Mucosa of stomach (tissue), 1 donor: ENCODE results near the gene ITGA2.

Experiments used
- H3K27me3 ChIP-seq: one replicate; pipeline ENCODE4 v1.7.0; 2013; ENCODE audit warnings: mild to moderate bottlenecking, low read length; ENCODE audit not compliant: control insufficient read depth, insufficient read depth
- H3K36me3 ChIP-seq: one replicate; pipeline ENCODE4 v1.7.0; 2013; ENCODE audit warnings: low read length; ENCODE audit not compliant: control insufficient read depth, insufficient read depth
- H3K4me1 ChIP-seq: one replicate; pipeline ENCODE4 v1.7.0; 2013; ENCODE audit warnings: mild to moderate bottlenecking, low read length; ENCODE audit not compliant: control insufficient read depth, insufficient read depth
- H3K4me3 ChIP-seq: one replicate; pipeline ENCODE4 v1.7.0; 2013; ENCODE audit warnings: low read length
- H3K9ac ChIP-seq: one replicate; pipeline ENCODE4 v1.7.0; 2013; ENCODE audit warnings: mild to moderate bottlenecking, low read length, moderate library complexity
- H3K9me3 ChIP-seq: one replicate; pipeline ENCODE4 v1.7.0; 2013; ENCODE audit warnings: mild to moderate bottlenecking, low read length, moderate library complexity; ENCODE audit not compliant: control insufficient read depth
- donor health status: Pancreatic carcinoma.

ITGA2 gene

DNA sequence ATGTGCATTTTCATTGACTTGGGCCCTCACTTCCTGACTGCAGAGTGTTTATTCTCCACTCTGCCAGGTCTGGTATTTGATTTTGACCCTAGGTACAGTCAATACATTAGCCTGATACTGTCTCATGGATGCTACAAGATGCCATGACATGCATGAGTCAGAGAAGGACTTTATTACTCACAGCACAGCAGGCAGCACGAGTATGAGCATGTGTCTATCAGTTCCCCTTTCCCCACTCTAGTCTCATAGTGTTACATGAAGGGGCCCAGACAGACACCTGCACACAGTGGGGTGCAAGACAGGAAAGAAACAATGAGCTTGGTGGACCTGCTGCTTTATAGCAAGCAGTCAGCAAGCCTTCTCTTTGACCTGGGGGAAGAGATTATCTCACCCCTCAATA, 19.6 kb downstream of the ITGA2 start:
- no peaks in the 10 kb centered on the region for H3K4me1 ChIP-seq
- no peak overlapping the region for H3K9ac ChIP-seq

DNA sequence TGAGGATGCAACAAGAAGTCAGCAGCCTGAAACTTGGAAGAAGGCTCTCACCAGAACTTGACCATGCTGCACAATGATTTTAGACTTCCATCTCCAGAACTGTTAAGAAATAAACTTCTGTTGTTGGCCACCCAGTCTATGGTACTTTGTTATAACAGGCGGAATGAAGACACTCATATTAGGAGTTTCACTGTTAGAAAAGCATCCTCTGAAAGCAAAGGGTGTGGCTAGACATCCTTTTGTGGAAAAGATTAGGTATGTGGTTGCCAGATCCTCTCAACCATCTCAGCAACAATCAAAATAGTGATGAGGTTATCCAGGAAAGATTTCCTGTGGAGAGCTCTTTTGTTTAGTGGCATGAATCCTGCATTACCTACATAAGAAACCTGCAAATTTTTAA, 20.7 kb downstream of the ITGA2 start:
- Histone ChIP-seq H3K4me1 (no peaks in the 10 kb centered on the region), H3K9me3 (no peaks in the 10 kb centered on the region), H3K36me3 (no peaks in the 10 kb centered on the region), H3K9ac (no peak overlapping the region), H3K27me3 (no peaks in the 10 kb centered on the region), H3K4me3 (no peak overlapping the region)

More for the DNA sequence above, 19.6 kb downstream of the ITGA2 start:
- Histone ChIP-seq H3K4me3 (no peak overlapping the region), H3K36me3 (no peaks in the 10 kb centered on the region), H3K9me3 (no peaks in the 10 kb centered on the region), H3K27me3 (no peaks in the 10 kb centered on the region)

DNA sequence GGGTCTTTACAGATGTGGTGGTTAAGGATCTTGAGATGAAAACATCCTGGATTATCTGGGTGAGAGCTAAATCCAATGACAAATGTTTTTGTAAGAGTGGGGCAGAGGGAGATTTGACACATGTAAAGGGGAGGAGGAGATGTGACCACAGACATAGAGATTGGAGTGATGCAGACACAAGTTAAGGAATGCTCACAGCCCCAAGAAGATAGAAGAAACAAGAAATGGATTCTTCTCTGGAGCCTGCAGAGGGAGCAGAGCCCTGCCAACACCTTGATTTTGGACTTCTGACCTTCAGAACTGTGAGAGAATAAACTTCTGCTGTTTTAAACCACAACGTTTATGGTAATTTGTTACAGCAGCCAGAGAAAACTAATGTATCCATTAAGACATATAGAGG, 21.7 kb downstream of the ITGA2 start:
- Histone ChIP-seq H3K36me3 (no peaks in the 10 kb centered on the region), H3K9ac (no peak overlapping the region), H3K4me1 (no peaks in the 10 kb centered on the region), H3K27me3 (no peaks in the 10 kb centered on the region), H3K9me3 (no peaks in the 10 kb centered on the region), H3K4me3 (no peak overlapping the region)

DNA sequence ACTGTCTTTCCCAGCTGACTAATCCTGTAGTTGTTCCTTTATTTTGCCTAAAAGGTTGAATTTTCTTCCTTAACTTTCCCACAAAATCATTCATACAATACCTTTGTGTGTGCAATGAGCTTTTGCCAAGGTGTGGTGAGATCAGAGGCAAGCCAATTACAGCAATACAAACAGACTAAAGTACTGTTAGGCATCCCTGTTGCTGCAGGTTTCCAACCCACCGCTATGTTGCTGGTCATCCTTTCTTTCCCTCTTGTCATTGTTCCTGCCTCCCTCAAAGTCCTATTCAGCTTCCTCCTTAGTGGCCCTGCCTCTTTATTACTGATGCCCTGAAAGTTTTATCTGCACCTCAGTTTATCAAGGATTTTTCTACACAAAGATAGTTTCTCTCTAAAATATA, 22.1 kb downstream of the ITGA2 start:
- Histone ChIP-seq H3K27me3 (no peaks in the 10 kb centered on the region), H3K4me3 (no peak overlapping the region), H3K4me1 (no peaks in the 10 kb centered on the region), H3K9ac (no peak overlapping the region), H3K9me3 (no peaks in the 10 kb centered on the region), H3K36me3 (no peaks in the 10 kb centered on the region)

DNA sequence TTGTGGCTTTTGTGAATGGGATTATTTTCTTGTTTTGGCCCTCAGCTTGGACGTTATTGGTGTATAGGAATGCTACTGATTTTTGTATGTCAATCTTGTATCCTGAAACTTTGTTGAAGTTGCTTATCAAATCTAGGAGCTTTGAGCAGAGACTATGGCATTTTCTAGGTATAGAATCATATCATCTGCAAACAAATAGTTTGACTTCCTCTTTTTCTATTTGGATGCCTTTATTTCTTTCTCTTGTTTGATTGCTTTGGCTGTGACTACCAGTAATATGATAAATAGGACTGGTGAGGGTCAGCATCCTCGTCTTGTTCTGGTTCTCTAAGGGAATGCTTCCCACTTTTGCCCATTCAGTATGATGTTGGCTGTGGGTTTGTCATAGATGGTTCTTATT, 24.7 kb downstream of the ITGA2 start:
- Histone ChIP-seq H3K4me3 (no peak overlapping the region), H3K4me1 (no peaks in the 10 kb centered on the region), H3K9ac (no peak overlapping the region), H3K27me3 (no peaks in the 10 kb centered on the region), H3K36me3 (no peaks in the 10 kb centered on the region), H3K9me3 (no peaks in the 10 kb centered on the region)

DNA sequence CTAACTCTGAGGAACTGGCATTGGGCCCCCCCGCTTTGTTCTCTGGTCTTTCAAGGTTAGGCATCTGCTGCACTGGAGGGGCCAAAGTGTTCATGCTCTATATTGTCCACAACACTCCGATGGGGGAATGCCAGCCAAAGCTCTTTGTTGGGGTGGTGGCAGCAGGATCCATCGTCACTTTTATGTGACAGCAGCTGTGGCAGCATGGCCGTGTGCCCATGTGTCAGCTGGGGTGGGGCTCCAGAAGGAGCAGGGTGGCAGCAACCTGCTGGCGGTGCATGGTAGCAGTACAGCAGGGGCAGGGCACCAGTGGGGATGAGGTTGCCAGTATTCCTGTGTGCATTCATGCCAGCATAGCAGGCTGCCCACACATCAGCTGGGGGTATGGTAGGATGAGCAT, 28.2 kb downstream of the ITGA2 start:
- Histone ChIP-seq H3K9ac (no peak overlapping the region), H3K36me3 (no peaks in the 10 kb centered on the region), H3K27me3 (no peaks in the 10 kb centered on the region), H3K9me3 (no peaks in the 10 kb centered on the region), H3K4me3 (no peak overlapping the region), H3K4me1 (no peaks in the 10 kb centered on the region)

DNA sequence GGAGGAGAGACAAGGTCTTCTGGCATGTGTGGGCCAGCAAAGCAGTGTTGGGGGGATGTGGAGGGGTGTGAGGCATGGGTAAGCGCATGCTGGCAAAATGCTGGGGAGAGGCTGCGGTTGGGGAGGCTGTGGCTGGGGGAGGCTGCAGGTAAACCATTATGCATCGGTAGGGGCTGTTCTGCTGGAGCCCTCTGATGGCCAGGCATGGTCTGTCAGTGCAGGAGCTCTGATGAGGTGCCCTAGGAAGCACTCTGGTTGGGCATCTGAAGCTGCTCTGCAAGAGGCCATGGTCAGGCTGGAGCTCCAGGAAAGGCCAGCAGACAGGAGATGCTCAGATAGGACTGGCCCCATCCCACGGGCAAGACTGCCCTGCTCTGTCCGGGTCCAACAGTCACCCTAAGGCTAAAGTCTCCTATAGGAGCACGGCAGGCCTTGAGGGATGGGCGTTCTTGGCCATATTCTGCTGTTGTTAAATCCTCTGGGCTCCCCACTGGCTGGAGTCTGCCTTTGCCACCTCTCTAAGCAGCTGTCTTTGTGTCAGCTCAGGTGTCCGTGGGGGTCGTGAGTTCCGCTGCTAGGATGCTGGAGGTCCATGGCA, 28.7 kb downstream of the ITGA2 start:
- Histone ChIP-seq H3K9me3 (no peaks in the 10 kb centered on the region), H3K27me3 (no peaks in the 10 kb centered on the region), H3K4me3 (no peak overlapping the region), H3K36me3 (no peaks in the 10 kb centered on the region), H3K4me1 (no peaks in the 10 kb centered on the region), H3K9ac (no peak overlapping the region)

DNA sequence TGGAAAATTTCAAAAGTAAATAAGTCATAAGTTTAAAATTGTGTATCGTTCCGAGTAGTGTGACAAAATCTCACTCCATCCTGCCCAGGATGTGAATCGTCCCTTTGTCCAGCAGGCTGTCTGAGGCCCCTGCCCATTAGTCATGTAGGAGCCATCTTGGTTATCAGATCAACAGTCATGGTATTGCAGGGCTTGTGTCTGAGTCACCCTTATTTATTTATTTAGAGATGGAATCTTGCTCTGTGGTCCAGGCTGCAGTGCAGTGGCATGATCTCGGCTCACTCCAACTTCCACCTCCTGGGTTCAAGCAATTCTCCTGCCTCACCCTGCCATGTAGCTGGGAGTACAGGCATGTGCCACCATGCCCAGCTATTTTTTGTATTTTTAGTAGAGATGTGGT, 30.2 kb downstream of the ITGA2 start:
- Histone ChIP-seq H3K9ac (no peak overlapping the region), H3K36me3 (no peaks in the 10 kb centered on the region), H3K4me1 (no peaks in the 10 kb centered on the region), H3K4me3 (no peak overlapping the region), H3K9me3 (no peaks in the 10 kb centered on the region), H3K27me3 (no peaks in the 10 kb centered on the region)

DNA sequence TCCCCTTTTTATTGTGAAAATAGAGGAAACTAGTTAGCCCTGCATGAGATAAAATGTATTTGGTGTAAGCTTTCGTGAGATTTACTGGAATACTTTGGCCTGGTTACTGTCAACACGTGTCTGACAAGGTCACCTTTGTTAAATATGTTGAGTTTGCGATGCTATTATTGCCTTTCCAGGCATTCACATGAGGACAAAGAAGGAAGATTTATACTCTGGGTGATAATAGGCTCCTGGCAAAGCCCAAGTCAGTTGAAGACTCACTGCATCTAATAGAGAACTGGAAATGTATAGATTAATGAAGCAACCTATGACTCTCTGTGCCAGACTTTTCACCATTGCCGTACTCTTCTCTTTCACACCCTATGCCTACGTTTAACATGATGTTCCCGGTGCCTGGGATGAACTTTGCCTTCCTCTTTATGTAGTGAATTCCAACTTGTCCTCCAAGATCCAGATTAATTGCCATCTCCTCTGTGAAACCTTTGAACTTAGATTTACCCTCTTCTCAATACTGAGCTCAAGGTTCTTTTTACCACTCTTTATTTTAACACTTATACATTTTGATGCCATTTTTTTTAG, 33.9 kb downstream of the ITGA2 start:
- Histone ChIP-seq H3K9ac (no peak overlapping the region), H3K4me1 (no peaks in the 10 kb centered on the region), H3K9me3 (no peaks in the 10 kb centered on the region), H3K4me3 (no peak overlapping the region), H3K36me3 (no peaks in the 10 kb centered on the region), H3K27me3 (no peaks in the 10 kb centered on the region)

DNA sequence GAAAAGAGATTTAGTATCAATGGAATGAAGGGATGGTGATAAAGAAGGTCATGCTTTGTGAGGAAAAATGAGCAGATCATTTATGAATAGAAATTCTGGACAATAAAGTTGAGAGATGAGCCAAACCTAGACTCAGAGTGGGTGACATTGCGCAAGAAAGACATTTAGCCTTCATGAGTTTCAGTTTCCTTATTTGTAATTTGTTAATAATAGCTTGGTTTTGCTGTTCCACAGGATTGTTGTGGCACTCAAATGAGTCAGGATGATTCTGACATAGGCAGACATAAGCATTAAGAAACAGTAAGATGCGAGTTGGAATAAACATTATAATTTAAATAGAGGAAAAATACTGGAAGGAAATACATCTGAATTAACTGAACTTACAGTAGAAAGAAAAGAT, 34.8 kb downstream of the ITGA2 start:
- Histone ChIP-seq H3K9ac (no peak overlapping the region), H3K4me1 (no peaks in the 10 kb centered on the region), H3K27me3 (no peaks in the 10 kb centered on the region), H3K36me3 (no peaks in the 10 kb centered on the region), H3K4me3 (no peak overlapping the region), H3K9me3 (no peaks in the 10 kb centered on the region)

DNA sequence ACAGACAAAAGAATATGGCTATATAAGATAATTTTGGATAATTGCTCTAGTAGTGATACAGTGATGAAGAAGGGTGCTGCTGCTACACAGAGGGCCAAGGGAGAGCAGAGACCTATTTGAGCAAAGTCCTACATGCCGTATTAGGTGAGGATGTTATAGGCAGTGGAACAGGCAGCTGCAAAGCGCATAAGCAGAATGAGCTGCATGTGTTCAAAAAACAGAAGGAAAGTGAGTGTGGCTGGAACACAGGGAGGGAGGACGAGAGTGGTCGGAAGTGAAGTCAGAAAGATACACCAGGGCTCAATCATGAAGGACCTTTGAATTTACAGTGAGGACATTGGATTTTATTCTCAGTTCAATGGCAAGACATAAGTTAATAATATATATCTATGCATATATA, 35.4 kb downstream of the ITGA2 start:
- Histone ChIP-seq H3K36me3 (no peaks in the 10 kb centered on the region), H3K9me3 (no peaks in the 10 kb centered on the region), H3K4me3 (no peak overlapping the region), H3K9ac (no peak overlapping the region), H3K4me1 (peaks cover 3% of the 10 kb centered on the region), H3K27me3 (no peaks in the 10 kb centered on the region)

DNA sequence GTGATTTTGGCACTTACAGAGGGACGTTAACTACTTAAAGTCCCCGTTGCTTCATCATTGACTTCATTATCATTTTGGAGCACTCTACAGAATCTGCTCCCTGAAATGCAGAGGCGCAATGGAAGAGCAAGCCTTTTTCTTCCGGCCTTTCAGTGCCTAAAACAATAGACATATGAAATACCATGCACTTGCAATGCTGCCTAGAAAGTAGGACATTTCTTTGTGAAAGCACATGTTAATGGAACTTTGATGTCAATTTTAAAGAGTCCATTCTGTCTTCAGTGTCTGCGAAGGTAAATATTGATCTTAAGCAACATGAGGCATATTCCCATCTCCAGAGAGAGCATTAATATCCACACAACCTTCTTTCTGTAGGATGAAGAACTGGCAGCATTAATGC, 36.3 kb downstream of the ITGA2 start:
- H3K27me3 ChIP-seq: no peaks in the 10 kb centered on the region
- H3K9ac ChIP-seq: no peak overlapping the region

DNA sequence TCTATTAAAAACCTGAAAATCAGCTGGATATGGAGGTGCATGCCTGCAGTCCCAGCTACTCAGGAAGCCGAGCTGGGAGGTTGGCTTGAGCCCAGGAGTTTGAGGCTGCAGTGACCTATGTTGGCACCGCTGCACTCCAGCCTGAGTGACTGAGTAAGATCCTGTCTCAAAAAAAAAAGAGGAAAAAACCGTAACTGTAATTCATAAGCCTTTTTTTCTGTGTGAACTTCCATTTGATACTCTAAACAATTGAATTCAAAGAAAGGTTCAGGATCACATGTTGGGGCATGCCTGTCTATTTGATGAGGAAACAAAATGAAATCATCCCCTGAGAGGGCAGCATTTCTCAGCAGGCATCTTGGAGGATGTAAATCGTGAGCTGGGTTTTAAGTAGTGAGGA, 38.8 kb downstream of the ITGA2 start:
- Histone ChIP-seq H3K9me3 (no peaks in the 10 kb centered on the region), H3K4me1 (peaks cover 15% of the 10 kb centered on the region), H3K36me3 (no peaks in the 10 kb centered on the region), H3K27me3 (no peaks in the 10 kb centered on the region), H3K9ac (no peak overlapping the region), H3K4me3 (no peak overlapping the region)

More for the DNA sequence above, 36.3 kb downstream of the ITGA2 start:
- H3K4me1 ChIP-seq: peaks cover 4% of the 10 kb centered on the region
- no peaks in the 10 kb centered on the region for H3K36me3 ChIP-seq
- no peaks in the 10 kb centered on the region for H3K9me3 ChIP-seq
- no peak overlapping the region for H3K4me3 ChIP-seq
